Brain pericyte (primary cell): ENCODE measurements around the gene MAFF.
"Not testable (repeated sequence)": the region's sequence is repeated elsewhere in the genome, so short reads cannot be mapped to it uniquely, and the experiment has no call there.

Experiments used
- DNase-seq: peaks from one replicate; pipeline ENCODE4 v3.0.0-alpha.2; 2012; ENCODE audit warnings: low read depth, low spot score

MAFF gene

GRCh38 chr22:38177571-38177925, 24.2 kb upstream of the MAFF start:
- not testable (repeated sequence) for DNase-seq

GRCh38 chr22:38177926-38178604, 23.7 kb upstream of the MAFF start:
- DNase-seq = no peak

- DNase-seq = not testable (repeated sequence)
Measured at GRCh38 chr22:38178605-38178937, 23.2 kb upstream of the MAFF start.

DNA sequence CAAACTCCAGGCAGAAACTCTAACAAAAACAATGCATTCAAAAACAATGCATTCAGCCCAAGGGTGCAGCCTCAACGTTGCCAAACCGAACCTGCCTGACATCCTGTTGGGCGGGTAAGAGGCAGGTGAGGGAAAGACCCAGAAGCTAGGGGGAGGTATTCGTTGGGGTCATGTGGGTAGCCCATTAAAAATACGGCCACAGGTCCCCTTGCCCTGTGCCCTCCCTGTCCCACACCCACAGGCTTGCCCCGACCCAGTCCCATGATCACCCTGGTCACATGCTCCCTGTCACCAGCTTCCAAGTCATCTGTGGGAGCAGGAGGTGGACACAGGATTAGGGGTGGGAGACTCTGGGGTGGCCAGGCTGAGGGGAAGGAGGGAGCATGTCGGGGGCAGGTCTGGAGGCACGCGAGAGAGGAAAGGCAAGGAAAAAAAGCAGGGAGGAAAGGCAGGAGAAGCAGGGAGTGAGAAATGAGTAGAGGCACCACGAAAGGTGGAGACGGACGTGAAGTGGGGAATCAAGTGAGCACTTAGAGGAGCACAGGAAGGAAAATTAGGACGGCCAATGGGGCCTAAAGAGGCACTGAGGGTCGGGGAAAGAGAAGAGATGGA, 20.8 kb upstream of the MAFF start:
- no peak for DNase-seq

DNA sequence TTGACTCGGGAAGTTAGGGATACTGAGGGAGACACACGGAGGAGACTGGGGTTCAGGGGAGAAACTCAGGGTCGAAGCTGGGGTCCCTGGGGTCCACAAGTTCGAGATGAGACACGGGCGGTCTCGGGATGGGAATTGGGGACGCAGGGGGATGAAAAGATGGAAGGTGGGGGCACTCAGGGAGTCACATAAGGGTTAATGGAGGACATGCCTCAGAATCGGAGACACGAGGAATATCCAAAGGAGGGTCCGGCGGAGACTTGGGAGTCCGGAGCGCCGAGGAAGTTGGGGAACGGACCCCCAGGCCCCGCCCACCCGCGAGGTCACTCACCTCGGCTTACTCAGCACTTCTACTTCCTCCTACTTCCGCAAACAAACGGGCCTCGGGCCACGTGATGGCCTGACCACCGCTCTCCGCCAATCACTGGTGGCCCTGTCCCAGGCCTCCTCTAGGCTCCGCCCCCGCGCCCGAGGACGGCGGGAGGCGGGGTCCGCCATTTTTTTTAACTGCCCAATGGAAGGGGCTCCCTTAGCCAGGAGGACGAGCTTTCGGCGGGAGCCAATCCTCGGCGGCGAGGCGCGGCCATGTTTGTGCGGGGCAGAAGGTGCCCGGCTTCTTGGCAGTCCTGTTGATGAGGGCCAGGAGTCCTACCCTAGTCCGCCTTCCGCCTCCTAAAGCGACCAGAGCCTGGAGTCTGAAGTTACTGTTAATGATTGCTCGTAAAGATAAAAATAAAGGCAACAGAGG, 20.2 kb upstream of the MAFF start, which contains the start of gene PLA2G6:
TSS of gene PLA2G6 (minus strand) at position 378 of the 748 bp plus-strand sequence. CDS start 12,404 bp downstream, outside the sequence.
- peak; percentile 96 for DNase-seq

- no peak for DNase-seq
Measured at GRCh38 chr22:38184788-38185187, 17.0 kb upstream of the MAFF start.

DNA sequence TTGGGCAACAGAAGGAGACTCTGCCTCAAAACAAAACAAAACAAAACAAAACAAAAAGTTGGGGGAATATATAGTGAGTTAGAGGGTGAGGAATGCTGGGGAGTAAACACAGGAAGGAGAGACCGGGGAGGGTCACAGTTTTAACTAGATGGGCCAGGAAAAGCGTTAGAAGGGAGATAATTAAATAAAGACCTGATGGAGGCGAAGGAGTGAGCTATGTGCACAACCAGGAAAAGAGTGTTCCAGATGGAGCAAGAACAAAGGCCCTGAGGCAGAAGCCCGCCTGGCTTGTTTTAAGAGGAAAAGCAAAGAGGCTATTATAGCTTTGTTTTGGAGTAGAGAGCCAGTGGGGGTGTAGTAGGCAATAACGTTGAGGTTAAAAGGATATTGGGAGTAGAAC, 15.4 kb upstream of the MAFF start:
- no peak for DNase-seq

GRCh38 chr22:38187413-38188212, 14.2 kb upstream of the MAFF start:
- no peak for DNase-seq

GRCh38 chr22:38189104-38189503, 12.7 kb upstream of the MAFF start:
- DNase-seq = no peak

DNA sequence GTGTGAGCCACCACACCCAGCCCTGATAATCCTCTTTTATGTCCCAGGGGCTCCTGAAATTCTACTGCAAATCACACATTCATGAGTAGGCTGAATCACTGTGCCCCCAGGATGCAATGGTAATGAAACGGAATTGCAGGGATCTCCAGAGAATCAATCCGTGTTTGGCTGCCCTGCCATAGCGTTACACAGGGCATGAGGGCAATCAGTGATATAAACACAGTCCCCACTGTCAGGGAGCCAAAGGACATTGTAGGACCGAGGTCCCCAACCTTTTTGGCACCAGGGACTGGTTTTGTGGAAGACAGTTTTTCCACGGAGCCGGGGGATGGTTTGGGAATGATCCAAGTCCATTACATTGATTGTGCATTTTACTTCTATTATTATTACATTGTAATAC, 11.2 kb upstream of the MAFF start:
- no peak for DNase-seq

DNA sequence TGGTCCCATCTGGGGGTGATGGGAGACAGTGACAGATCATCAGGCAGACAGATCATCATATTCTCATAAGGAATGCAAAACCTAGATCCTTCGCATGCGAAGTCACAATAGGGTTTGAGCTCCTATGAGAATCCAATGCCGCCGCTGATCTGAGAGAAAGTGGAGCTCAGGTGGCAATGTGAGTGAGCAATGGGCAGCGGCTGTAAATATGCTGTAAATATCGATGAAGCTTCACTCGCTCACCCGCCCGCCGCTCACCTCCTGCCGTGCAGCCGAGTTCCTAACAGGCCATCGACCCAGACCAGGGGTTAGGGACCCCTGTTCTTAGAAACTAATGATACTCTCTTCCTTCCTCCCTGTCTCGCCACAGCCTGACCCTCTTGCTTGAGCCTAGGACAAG, 10.7 kb upstream of the MAFF start:
- DNase-seq = no peak

GRCh38 chr22:38191731-38192474, 9.9 kb upstream of the MAFF start:
- no peak for DNase-seq

DNA sequence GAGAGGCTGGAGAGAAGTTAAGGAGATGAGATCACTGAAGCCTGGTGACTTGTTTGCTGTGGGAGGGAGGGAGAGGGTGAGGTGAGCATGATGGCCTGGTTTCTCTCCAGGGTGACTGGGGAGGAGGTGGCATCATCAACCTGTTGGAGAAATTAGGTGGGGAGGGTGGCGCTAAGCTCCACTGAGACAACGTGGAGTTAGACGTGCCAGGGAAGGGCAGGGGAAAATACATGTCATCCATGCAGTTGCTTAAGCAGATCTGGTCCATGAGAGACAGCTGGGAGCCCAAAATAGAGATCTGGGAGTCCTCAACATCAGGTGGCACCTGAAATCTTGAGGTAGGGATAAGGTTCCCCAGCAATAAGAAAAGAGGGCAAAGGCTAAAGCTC, 9.3 kb upstream of the MAFF start:
- no peak for DNase-seq

GRCh38 chr22:38193580-38193979, 8.2 kb upstream of the MAFF start:
- DNase-seq = no peak

DNA sequence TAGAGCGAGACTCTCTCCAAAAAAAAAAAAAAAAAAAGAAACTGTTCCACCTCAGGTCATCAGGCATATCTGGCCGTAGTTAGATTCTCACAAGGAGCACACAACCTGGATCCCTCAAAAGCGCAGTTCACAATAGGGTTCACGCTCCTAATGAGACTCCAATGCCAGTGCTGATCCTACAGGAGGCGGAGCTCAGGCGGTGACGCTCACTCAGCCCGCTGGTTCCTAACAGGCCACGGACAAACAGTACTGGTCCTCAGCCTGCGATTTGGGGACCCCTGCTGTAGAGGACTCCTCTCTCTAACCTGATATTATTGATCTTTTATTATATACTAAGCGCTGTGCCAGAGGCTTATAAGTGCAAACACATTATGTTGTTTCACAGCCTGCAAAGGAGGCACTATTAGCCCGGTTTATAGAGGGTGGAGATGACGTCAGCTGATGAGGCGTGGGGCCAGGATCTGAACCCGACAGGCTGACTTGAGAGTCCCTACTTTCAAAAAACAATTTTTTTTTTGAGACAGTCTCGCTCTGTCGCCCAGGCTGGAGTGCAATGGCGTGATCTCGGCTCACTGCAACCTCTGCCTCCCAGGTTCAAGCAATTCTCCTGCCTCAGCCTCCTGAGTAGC, 4.9 kb upstream of the MAFF start:
- no peak for DNase-seq

DNA sequence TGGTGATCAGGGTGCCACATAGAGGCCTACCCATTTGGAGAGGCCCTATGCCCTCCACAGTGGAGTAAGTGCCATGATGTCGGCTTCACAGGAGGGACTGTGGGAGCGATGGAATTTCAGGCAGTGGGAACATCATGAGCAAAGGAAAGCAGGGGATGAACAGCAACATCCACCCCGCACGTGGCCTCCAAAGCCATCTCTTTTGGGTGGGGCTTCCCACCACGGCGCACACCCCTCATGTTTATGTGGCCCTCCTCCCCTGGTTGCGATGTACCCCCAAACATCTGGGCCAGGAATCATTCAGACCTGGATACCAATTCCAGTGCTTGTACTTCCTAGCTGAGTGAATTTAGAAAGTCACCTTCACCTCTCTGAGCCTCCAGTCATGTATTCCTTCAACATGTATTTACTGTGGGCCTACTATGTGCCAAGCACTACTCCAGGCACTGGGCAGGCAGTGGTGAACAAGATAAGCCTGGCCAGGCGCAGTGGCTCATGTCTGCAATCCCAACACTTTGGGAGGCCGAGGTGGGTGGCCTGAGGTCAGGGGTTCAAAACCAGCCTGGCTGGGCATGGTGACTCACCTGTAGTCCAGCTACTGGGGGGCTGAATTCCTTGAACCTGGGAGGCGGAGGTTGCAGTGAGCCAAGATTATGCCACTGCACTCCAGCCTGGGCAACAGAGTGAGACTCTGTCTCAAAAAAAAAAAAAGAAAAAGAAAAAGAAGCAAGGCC, 1.8 kb upstream of the MAFF start:
- DNase-seq = no peak

DNA sequence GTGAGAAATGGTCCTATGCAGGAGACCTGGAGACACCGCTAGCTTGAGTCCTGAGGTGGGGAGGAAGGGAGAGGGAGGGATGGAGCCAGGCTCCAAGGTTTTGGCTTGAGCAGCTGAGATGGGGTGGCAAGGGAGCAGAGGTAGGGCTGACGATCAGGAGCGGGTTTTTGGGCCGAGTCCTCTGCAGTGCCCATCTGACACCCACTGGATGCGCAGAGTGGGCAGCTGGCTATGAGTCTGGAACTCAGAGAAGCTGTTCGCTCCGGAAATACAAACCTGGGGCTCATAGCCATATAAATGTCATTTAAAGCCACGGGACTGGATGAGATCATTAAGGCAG, 453 bp upstream of the MAFF start:
- DNase-seq = no peak

GRCh38 chr22:38202437-38203089, 769 bp downstream of the MAFF start:
- peak; percentile 79 for DNase-seq

DNA sequence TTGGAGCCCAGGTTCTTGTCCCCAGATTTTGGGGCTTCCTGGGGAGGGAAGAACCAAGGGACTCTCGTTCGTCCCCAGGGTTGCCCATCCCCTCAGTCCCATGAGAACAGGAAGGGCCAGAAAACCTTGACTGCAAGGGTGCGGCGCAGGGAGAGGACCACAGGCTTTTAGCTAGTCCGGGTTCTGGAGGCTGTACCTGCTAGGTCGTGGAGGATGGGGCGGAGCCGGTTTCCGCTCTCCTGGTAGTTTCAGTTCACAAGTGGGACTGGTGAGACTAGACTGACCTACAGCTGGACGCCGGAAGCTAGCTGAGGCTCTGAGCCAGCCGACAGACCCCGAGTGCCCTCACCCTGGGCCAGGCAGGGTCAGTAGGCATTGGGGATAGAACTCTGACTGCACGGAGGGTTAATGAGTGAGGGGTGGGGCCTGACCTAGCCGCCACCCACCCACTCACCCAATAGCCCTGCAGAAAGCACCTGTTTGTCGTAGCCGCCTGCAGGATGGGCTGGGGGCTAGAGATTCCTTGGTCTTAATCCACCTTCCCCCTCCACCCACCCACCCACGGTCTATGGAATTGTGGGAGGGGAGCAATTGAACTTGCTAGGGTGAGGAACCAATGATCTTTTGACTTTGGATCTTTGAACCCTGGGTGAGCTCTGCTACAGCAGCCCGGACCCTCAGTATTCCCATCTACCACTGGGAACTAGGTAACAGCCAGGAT, 1.5 kb downstream of the MAFF start:
- no peak for DNase-seq
